ENCODE data around the gene LRP8. TPM values are rescaled to one million over a fixed set of nuclear protein-coding genes. Genes with fewer than 3 reads are reported as not detected.

LRP8 gene
- total RNA-seq, 2 donors from 2014 or later, result 2.5 to 5.3 TPM

GRCh38 chr1:53279296-53280200 is 48.3 kb downstream of the LRP8 start:
- ATAC-seq (no peak), DNase-seq (no peak)
- intact Hi-C loops (cut with DNase I, micrococcal nuclease), result loop anchor here (2.0 to 5.0 kb wide), 2 partner anchors 113 kb away; no protein-coding TSS in a partner anchor

DNA sequence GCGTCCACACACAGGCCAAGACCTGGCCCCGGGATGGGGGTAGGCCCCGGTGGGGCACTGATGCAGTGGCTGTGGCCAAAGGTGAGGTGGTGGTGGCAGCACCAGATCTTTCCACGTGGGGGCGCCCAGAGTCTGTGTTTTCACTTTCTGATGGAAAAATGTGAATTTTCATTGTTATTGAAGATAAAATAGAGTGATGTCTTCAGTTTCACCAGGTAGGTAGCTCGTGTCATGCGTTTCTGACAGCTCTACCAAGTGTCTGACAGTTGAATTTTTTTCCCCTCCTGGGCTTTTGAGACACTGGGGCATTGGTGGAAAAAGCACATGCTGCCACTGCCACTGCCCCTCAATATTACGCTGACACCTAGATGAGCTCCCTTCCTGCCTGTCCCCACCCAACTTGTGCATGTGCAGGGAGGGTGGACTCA is 49.6 kb downstream of the LRP8 start:
- intact Hi-C loops (cut with DNase I, micrococcal nuclease), result loop anchor here (2.0 to 5.0 kb wide), 2 partner anchors 114 kb away; no protein-coding TSS in a partner anchor
- peak; percentile 69 for ATAC-seq

DNA sequence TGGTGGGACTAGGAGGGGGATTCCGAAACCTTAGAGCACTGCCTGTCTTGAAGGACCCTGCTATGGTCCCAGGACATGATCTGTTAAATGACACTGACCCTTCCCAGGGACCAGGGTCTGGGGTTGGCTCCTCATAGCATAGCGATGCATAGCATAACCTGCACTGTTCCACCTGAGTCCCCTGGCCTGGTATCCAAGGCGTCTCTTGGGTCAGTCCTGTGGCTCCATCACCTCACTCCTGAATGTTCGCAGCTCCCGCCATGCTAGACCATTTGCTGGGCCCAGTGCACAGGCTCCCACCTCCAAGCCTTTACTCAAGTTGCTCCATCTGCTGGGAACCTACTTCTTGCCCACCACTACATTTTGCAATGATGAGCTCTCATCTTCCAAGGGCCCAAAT is 50.5 kb downstream of the LRP8 start:
- ATAC-seq (no peak), DNase-seq (no peak)
- intact Hi-C loops (cut with DNase I, micrococcal nuclease), result loop anchor here in 1 of 2 donors (5.0 kb wide), 1 partner anchor 115 kb away; no protein-coding TSS in a partner anchor

More for the DNA sequence above, 49.6 kb downstream of the LRP8 start:
- peak in 1 of 2 donors; percentile 74 for DNase-seq

- no peak for ATAC-seq
- intact Hi-C loops (cut with DNase I, micrococcal nuclease), result loop anchor here in 1 of 2 donors (5.0 kb wide), 1 partner anchor 115 kb away; no protein-coding TSS in a partner anchor
Observed at GRCh38 chr1:53276902-53277281, 51.0 kb downstream of the LRP8 start.

DNA sequence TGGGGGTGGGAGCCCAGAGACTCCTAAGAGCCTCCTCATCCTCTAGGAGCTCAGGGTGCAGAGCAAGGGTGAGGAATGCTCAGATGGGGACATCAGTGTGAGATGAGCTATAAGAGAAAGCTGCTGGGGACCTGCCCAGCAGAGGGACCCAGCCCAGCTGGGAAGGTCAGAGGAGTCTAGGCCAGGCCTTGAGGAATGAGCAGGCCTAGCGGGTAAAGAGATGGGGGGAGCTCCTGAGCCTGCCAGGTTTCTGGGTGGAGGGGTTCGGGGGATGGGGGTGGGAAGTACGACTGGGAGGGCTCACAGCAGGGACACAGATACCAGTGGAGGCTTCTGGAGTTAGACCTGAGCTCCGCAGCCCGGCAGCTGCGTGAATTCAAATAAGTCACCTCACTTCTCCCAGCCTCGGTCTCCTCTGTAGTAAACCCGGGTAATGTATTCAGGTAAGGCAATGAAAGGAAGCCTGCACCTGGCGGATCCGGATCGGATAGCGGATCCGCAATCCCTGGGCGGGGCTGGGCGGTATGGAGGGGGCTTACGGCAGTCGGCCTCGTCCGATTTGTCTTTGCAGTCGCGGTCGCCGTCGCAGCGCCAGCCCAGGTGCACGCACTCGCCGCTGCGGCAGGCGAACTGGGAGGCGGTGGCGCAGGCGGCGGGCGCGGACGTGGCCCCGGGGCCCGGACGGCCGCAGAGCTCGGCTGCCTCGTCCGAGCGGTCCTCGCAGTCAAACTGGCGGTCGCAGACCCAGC is 51.5 kb downstream of the LRP8 start:
- DNase-seq, result no peak
- no peak for ATAC-seq
- intact Hi-C loops (cut with DNase I, micrococcal nuclease), result loop anchor here in 1 of 2 donors (5.0 kb wide), 1 partner anchor 116 kb away; no protein-coding TSS in a partner anchor

More at GRCh38 chr1:53276902-53277281, 51.0 kb downstream of the LRP8 start:
- no peak for DNase-seq

DNA sequence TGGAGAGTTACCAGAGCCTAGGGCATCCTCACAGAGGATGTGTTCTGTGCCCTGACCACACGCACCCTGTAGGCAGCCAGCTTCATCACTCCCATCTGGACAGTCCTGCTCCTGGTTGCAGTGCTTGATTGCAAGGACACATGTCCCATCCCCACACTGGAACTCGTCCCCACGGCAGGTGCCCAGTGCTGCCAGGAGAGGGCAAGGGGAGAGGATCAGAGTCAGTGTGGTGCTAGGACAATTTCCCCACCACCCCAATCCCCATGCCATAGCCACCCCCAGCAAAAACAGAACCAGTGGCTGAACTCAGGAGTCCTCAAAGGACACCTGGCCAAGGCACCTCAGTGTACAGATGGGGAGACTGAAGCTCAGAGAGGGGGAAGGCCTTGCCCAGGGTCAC is 52.3 kb downstream of the LRP8 start:
- intact Hi-C loops (cut with DNase I, micrococcal nuclease), result loop anchor here in 1 of 2 donors (5.0 kb wide), 1 partner anchor 117 kb away; no protein-coding TSS in a partner anchor
- DNase-seq (no peak), ATAC-seq (no peak)

DNA sequence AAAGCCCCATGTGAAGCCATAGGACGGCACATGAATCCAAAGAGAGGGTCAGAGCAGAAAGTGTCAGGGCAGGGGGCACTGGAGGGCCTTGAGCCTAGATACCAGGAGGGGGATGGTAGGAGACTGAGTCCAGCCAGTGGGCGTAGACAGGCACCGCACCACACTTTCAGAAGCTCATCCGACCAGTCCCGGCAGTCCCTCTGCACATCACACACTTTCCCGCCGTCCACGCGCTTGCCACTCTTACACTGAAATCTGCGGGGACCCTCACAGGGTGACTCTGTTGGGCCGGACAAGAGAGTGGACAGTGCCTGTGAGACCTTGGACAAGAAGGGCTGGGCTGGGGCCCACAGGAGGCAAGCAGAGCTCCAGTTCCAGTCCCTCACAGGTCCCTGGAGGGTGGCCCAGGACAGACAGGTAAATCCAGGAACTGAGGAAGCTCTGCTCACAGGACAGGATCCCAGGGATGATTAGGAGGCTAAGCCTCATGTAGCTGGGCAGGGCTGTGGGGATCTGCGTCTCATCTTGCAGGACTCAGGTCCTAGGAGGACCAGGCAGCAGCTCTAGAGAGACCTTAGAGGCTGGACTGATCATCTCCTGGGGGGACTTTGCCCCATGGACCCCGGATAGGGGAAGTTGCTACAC is 53.2 kb downstream of the LRP8 start:
- no peak for ATAC-seq
- intact Hi-C loops (cut with DNase I, micrococcal nuclease), result loop anchor here in 1 of 2 donors (5.0 kb wide), 1 partner anchor 118 kb away; no protein-coding TSS in a partner anchor
- DNase-seq, result no peak

DNA sequence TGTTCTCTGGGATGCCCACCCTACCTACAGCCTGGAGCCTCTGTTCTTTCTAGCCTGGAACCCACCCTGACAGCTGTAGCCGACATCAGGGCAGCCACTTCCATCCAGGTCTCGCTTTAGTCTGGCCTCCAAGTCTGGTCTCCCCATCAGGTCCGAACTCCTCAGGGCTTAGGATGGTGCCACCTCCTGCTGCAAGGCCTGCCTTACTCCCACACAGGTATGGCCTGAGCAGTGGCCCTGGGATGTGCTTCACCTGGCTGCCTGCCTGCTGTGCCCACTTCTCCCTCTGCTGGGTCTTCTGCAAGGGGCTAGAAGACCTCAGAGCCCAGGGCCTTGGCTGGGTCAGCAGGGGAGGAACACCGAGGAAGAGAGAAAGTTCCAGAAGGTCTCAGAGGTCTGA is 53.8 kb downstream of the LRP8 start:
- intact Hi-C loops (cut with DNase I, micrococcal nuclease), result no loop called here
- DNase-seq, result no peak
- ATAC-seq, result no peak

DNA sequence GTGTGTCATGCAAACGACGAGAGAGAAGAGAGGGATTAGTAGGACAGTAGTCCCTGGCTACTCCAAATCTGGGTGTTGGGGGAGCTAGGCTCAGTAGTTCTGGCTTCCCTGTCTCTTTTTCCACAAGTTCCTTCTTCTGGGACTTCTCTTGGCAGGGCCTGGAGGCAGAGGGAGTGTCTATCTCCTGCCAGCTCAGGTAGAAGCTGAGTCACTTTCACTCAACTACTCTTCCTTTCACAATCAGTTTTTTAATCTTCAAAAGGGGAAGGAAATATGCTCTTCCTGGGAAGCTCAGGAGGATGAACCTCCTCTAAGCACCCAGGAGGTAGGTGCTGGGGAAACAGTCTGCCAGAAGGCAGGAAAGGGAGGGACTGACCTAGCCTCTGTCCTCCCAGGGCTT is 54.3 kb downstream of the LRP8 start:
- ATAC-seq, result no peak
- intact Hi-C loops (cut with DNase I, micrococcal nuclease), result no loop called here
- no peak for DNase-seq

GRCh38 chr1:53272349-53272748 is 55.5 kb downstream of the LRP8 start:
- ATAC-seq, result no peak
- intact Hi-C loops (cut with DNase I, micrococcal nuclease), result no loop called here
- DNase-seq, result no peak

GRCh38 chr1:53271446-53272090 is 56.3 kb downstream of the LRP8 start:
- ATAC-seq (no peak), DNase-seq (no peak)
- intact Hi-C loops (cut with DNase I, micrococcal nuclease), result no loop called here

DNA sequence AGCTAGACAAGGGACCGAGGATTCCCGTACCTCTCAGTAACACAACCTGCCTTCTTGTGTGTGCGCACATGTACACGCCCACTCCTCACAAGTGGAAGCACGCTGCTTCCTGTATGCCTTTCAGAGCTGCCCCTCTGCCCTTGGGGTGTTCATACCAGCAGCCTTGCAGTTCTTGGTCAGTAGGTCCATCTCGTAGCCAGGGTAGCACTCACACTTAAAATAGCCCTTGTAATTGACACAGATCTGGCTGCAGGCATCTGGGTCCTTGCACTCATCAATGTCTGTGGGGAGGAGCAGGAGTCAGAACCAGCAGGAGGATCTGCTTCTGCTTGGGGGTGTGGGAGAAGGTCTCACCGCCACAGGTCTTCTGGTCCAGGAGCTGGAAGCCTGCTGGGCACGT is 57.0 kb downstream of the LRP8 start:
- DNase-seq, result no peak
- ATAC-seq, result no peak
- intact Hi-C loops (cut with DNase I, micrococcal nuclease), result no loop called here

DNA sequence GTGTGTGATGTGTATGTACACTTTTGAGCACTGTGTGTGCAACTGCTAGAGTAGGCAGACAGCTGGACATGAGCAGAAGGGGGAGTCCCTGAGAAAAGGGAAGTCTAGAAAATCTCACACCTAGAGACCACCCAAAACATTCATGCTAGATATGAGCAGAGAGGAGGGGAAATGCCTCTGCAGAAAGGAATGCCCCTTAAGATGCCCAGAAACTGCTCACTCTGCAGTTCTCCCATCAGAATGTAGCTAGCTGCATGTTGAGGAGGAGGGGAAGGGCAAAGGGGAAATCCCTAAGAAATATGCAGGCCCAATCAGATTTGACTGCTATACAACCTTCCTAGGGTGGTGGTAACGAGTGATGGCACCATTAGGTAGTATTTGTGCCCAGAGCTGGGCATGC is 57.8 kb downstream of the LRP8 start:
- ATAC-seq (no peak), DNase-seq (no peak)
- intact Hi-C loops (cut with DNase I, micrococcal nuclease), result no loop called here

GRCh38 chr1:53267761-53268160 is 60.1 kb downstream of the LRP8 start:
- DNase-seq (no peak), ATAC-seq (no peak)
- intact Hi-C loops (cut with DNase I, micrococcal nuclease), result no loop called here

- intact Hi-C loops (cut with DNase I, micrococcal nuclease), result no loop called here
- DNase-seq (no peak), ATAC-seq (peak; percentile 37)
Observed at GRCh38 chr1:53266038-53266437, 61.8 kb downstream of the LRP8 start.

- ATAC-seq (no peak), DNase-seq (no peak)
- intact Hi-C loops (cut with DNase I, micrococcal nuclease), result no loop called here
Observed at GRCh38 chr1:53265581-53265980, 62.3 kb downstream of the LRP8 start.

- DNase-seq (no peak), ATAC-seq (no peak)
- intact Hi-C loops (cut with DNase I, micrococcal nuclease), result no loop called here
Observed at GRCh38 chr1:53264048-53264447, 63.8 kb downstream of the LRP8 start.

DNA sequence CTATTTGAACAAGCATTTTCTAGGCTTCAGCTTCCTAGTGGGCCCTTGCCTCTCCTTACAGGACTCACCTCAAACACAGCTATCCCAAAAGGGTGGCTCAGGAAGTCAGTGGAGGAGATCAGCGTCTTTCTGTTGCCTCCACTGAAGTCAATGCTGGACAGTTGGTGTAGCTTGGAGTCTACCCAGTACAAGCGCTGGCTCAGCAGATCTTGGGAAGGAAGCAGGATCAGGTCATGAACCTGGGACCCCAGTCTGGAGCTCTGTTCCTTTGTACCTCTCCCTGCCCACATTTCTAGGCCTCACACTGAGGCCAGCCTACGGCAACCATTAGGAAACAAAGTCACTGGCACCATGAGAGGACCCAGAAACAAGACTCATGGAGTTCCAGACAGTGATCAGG is 65.9 kb downstream of the LRP8 start:
- intact Hi-C loops (cut with DNase I, micrococcal nuclease), result no loop called here
- ATAC-seq (no peak), DNase-seq (no peak)
